Kidney (tissue), 14 donors: ENCODE results near the gene HOXC5. TPM values are rescaled to one million over a fixed set of nuclear protein-coding genes. Genes with fewer than 3 reads are reported as not detected.

Source experiments
- DNase-seq, 5 donors: peaks; one replicate each; pipeline ENCODE4 v3.0.0-alpha.2; 2013 to 2020
- FAIRE-seq: peaks from 2 replicates; lab custom pipeline; 2012; peaks lifted over from hg19 to GRCh38; lab: Jason Lieb, UNC
- H3K27ac ChIP-seq, 2 donors: one replicate each; pipeline ENCODE4 v1.7.0; 2013; ENCODE audit warnings: low read depth in 2 of 2, low read length in 2 of 2, inconsistent platforms in 1 of 2
- H3K27me3 ChIP-seq: one replicate; pipeline ENCODE4 v1.7.1; 2013; ENCODE audit warnings: low read length, inconsistent platforms; ENCODE audit not compliant: control insufficient read depth, insufficient read depth
- H3K36me3 ChIP-seq, 3 donors: one replicate each; pipeline versions ENCODE4 v1.7.0 to v1.7.1; 2013; ENCODE audit warnings: low read length in 3 of 3, control low read depth in 1 of 3, inconsistent platforms in 1 of 3; ENCODE audit not compliant: insufficient read depth in 3 of 3, control insufficient read depth in 2 of 3
- H3K4me1 ChIP-seq, 3 donors: one replicate each; pipeline versions ENCODE4 v1.7.0 to v1.7.1; 2013; ENCODE audit warnings: low read length in 3 of 3, inconsistent platforms in 1 of 3, low read depth in 1 of 3; ENCODE audit not compliant: control insufficient read depth in 2 of 3, insufficient read depth in 2 of 3
- H3K4me3 ChIP-seq, 3 donors: one replicate each; pipeline versions ENCODE4 v1.7.0 to v1.8.1; 2013; ENCODE audit warnings: low read length in 3 of 3, control low read depth in 1 of 3, inconsistent platforms in 1 of 3
- H3K9ac ChIP-seq, 3 donors: one replicate each; pipeline versions ENCODE4 v1.7.0 to v1.7.1; 2013; ENCODE audit warnings: low read length in 3 of 3, control low read depth in 1 of 3, inconsistent platforms in 1 of 3
- H3K9me3 ChIP-seq, 3 donors: one replicate each; pipeline versions ENCODE4 v1.7.0 to v1.7.1; 2013; ENCODE audit warnings: low read length in 3 of 3, control low read depth in 1 of 3, inconsistent platforms in 1 of 3; ENCODE audit not compliant: control insufficient read depth in 2 of 3, insufficient read depth in 1 of 3
- CTCF ChIP-seq: IDR thresholded peaks from 3 replicates; pipeline ENCODE4 v1.5.1; 2012; ENCODE audit warnings: mild to moderate bottlenecking, moderate library complexity, borderline replicate concordance; ENCODE audit not compliant: insufficient read depth; ENCODE audit errors: extremely low read depth
- intact Hi-C: fragments of 100-400 bp; cut with DNase I; formaldehyde crosslinking; loops from one replicate; pipeline ENCODE4 v1.11.1; 2022
- polyA plus RNA-seq: library from polyadenylated mRNA; stranded (reverse); fragments of 350-450 nt; fragmentation: Illumina TruSeq; extraction: RNeasy Lipid Tissue Mini Kit (QIAGEN cat#74804); gene quantifications from one replicate; pipeline ENCODE4 v1.2.3, GENCODE V29; 2014; ENCODE audit warnings: low read depth, low replicate concordance; ENCODE audit not compliant: insufficient read depth
- total RNA-seq: library from RNA; stranded (reverse); fragmentation: NEBNext Ultra II Directional; extraction: Animal tissue kit (Norgen Biotek cat#: 25700); gene quantifications from one replicate; pipeline ENCODE4 v1.2.1, GENCODE V29; 2021
- donor health status: control.
- donor health status: control.
- donor health status: control.
- donor health status: control.
- donor health status: control.
- donor health status: DM: yes; HTN: yes; CAD: no.
- donor health status: Normal renal cell carcinoma (clear cell type).

Gene HOXC5
- total and polyA plus RNA-seq, 2 donors from 2014 or later = 0.24 to 4.8 TPM

- Histone ChIP-seq H3K27ac (peak overlapping the region in 1 of 2 donors; percentile 41), H3K9me3 (no peaks in the 10 kb centered on the region), H3K36me3 (no peaks in the 10 kb centered on the region), H3K9ac (peak overlapping the region in 2 of 3 donors; percentile 6 to 54), H3K27me3 (peaks cover 3% of the 10 kb centered on the region), H3K4me1 (peaks cover 8 to 10% (median 10%) of the 10 kb centered on the region in 3 donors), H3K4me3 (no peak overlapping the region)
- intact Hi-C loops = no loop called here
- FAIRE-seq (no peak), DNase-seq (peak in 2 of 5 donors; percentile 28 to 43)
- no peak for TF ChIP-seq CTCF
Measured at GRCh38 chr12:54022960-54023884, 9.6 kb upstream of the HOXC5 start.

DNA sequence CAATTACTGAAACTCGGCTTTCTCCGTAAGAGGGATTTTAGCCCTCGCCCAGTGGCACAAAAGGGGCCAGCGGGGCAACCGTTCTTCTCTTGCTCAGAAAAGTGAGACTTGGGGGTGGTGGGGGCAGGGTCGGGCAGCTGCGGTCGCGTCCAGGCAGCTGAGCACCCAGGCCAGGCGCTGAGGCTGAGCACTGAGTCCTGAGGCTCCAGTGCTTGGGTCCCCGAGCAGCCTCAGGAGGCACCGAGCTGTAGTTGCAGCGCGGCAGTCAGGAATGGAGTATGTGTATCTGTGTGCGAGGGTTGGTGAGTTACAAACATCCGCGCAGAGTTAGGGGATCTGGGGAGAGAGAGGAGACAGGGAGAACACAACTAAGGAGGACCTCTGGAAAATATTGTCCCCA, 8.7 kb upstream of the HOXC5 start:
- H3K9ac ChIP-seq = peak overlapping the region in 1 of 3 donors; percentile 51
- H3K4me1 ChIP-seq = peaks cover 11 to 15% (median 12%) of the 10 kb centered on the region in 3 donors
- DNase-seq = peak in 2 of 5 donors; percentile 63 to 65
- H3K4me3 ChIP-seq = no peak overlapping the region
- no peaks in the 10 kb centered on the region for H3K9me3 ChIP-seq
- FAIRE-seq = no peak
- peak overlapping the region; percentile 32 to 49 for H3K27ac ChIP-seq
- peaks cover 3% of the 10 kb centered on the region for H3K27me3 ChIP-seq
- intact Hi-C loops = no loop called here
- TF ChIP-seq CTCF = no peak
- no peaks in the 10 kb centered on the region for H3K36me3 ChIP-seq

- Histone ChIP-seq H3K27ac (peak overlapping the region in 1 of 2 donors; percentile 11), H3K9me3 (no peaks in the 10 kb centered on the region), H3K4me1 (peaks cover 11 to 15% (median 11%) of the 10 kb centered on the region in 3 donors), H3K27me3 (peaks cover 3% of the 10 kb centered on the region), H3K9ac (peak overlapping the region in 1 of 3 donors; percentile 51), H3K4me3 (no peak overlapping the region), H3K36me3 (peaks cover 0 to 1% (median 0%) of the 10 kb centered on the region in 3 donors)
- intact Hi-C loops = loop anchor here (5.0 kb wide), 1 partner anchor 168 kb away; no protein-coding TSS in a partner anchor
- DNase-seq = peak in 1 of 5 donors; percentile 44
- TF ChIP-seq CTCF = no peak
- FAIRE-seq = no peak
Measured at GRCh38 chr12:54024581-54025305, 8.1 kb upstream of the HOXC5 start.
